HG02938 (cell line): ENCODE measurements around the gene RAB11FIP4.

Experiments used
- ATAC-seq: cut with Tn5 transposase; IDR thresholded peaks from one replicate; pipeline ENCODE4 v1.9.1; 2021; ENCODE audit warnings: mild to moderate bottlenecking, moderate library complexity; ENCODE audit not compliant: unreplicated experiment

The RAB11FIP4 gene

GRCh38 chr17:31385428-31386285 lies 5.8 kb upstream of the RAB11FIP4 start:
- ATAC-seq, result no peak

- no peak for ATAC-seq
Observed at GRCh38 chr17:31386542-31387075, 4.9 kb upstream of the RAB11FIP4 start.

GRCh38 chr17:31387438-31387837 lies 4.0 kb upstream of the RAB11FIP4 start:
- ATAC-seq, result no peak

- no peak for ATAC-seq
Observed at GRCh38 chr17:31388351-31388750, 3.1 kb upstream of the RAB11FIP4 start.

- no peak for ATAC-seq
Observed at GRCh38 chr17:31388770-31389656, 2.5 kb upstream of the RAB11FIP4 start.

- no peak for ATAC-seq
Observed at GRCh38 chr17:31389657-31390381, 1.7 kb upstream of the RAB11FIP4 start.

GRCh38 chr17:31390426-31390747 lies 1.1 kb upstream of the RAB11FIP4 start:
- ATAC-seq, result no peak

GRCh38 chr17:31390748-31391495 lies 553 bp upstream of the RAB11FIP4 start:
- ATAC-seq, result no peak

- no peak for ATAC-seq
Observed at GRCh38 chr17:31392002-31392855, 754 bp downstream of the RAB11FIP4 start.

- ATAC-seq, result no peak
Observed at GRCh38 chr17:31392856-31393748, 1.6 kb downstream of the RAB11FIP4 start.

- no peak for ATAC-seq
Observed at GRCh38 chr17:31393749-31394146, 2.3 kb downstream of the RAB11FIP4 start.

- ATAC-seq, result no peak
Observed at GRCh38 chr17:31394544-31394943, 3.1 kb downstream of the RAB11FIP4 start.

- ATAC-seq, result no peak
Observed at GRCh38 chr17:31397256-31397939, 5.9 kb downstream of the RAB11FIP4 start.

GRCh38 chr17:31398381-31399311 lies 7.2 kb downstream of the RAB11FIP4 start:
- no peak for ATAC-seq

- ATAC-seq, result no peak
Observed at GRCh38 chr17:31400481-31400950, 9.0 kb downstream of the RAB11FIP4 start.

- no peak for ATAC-seq
Observed at GRCh38 chr17:31401456-31402254, 10.2 kb downstream of the RAB11FIP4 start.
